VCaP (cell line): ENCODE measurements around the gene KATNAL2.

ENCODE experiments used
- H3K27ac ChIP-seq: fragments of 450-650 bp; 2 replicates; pipeline ENCODE4 v1.5.1; 2017
- TF ChIP-seq, protein P1 (sequence below): fragments of 450-650 bp; conservative IDR thresholded peaks from 2 replicates; pipeline ENCODE4 v1.5.1; 2017; ENCODE audit warnings: mild to moderate bottlenecking, moderate library complexity

KATNAL2 gene

DNA sequence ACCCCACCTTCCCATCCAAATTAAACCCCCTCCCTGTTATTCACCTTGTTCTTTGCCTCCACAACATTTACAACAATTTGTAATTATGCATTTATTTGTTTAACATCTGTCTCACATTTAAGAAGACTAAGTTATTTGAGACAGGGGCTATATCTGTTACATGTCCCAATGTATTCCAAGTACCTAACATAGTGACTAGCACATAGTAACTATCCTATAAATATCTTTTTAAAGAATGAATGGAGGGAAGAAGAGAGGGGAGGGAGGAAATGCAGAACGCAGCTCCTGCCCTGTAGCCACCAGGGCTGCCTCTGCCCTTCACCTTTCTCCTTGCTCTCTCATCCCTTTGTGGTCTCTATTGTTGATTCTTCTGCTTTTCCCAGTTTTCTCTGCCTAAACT lies 192.3 kb downstream of the KATNAL2 start:
- TF ChIP-seq, protein P1, sequence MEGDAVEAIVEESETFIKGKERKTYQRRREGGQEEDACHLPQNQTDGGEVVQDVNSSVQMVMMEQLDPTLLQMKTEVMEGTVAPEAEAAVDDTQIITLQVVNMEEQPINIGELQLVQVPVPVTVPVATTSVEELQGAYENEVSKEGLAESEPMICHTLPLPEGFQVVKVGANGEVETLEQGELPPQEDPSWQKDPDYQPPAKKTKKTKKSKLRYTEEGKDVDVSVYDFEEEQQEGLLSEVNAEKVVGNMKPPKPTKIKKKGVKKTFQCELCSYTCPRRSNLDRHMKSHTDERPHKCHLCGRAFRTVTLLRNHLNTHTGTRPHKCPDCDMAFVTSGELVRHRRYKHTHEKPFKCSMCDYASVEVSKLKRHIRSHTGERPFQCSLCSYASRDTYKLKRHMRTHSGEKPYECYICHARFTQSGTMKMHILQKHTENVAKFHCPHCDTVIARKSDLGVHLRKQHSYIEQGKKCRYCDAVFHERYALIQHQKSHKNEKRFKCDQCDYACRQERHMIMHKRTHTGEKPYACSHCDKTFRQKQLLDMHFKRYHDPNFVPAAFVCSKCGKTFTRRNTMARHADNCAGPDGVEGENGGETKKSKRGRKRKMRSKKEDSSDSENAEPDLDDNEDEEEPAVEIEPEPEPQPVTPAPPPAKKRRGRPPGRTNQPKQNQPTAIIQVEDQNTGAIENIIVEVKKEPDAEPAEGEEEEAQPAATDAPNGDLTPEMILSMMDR = no peak
- no peak overlapping the region for H3K27ac ChIP-seq

DNA sequence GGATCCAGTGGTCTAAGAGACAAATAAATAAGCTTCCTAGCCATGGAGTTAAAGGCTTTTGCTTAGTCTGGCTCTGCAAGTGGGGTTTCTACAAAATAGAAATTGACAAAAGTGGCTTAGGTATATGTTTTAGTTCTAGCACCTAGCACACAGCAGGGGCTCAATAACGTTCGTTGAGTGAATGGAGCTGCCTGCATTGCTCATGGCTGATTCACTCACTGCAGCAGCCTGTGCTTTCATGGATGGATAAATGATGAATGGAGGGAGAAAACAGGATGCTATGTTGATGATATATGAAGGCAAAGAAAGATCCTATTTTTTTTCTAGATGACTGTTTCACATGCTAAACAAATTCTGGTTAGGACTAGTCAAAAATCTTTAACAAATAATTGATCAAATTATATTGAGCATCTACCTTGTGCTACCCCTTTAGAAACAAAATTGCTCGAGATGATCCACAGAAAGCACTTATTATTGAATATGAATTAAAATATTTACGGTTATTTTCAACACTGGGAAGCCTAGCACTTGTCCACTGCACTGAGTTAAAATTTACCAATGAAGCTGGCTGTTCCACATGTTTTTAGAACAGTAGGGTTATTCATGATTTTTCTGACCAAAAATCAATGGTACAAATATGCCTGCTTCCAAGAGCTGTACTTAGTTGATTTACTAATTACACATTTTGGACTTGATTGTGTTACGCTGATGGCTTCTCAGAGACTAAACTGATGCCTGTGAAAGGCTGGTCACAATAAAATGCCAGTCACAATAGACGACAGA lies 193.3 kb downstream of the KATNAL2 start:
- TF ChIP-seq, protein P1 = no peak
- H3K27ac ChIP-seq = no peak overlapping the region

DNA sequence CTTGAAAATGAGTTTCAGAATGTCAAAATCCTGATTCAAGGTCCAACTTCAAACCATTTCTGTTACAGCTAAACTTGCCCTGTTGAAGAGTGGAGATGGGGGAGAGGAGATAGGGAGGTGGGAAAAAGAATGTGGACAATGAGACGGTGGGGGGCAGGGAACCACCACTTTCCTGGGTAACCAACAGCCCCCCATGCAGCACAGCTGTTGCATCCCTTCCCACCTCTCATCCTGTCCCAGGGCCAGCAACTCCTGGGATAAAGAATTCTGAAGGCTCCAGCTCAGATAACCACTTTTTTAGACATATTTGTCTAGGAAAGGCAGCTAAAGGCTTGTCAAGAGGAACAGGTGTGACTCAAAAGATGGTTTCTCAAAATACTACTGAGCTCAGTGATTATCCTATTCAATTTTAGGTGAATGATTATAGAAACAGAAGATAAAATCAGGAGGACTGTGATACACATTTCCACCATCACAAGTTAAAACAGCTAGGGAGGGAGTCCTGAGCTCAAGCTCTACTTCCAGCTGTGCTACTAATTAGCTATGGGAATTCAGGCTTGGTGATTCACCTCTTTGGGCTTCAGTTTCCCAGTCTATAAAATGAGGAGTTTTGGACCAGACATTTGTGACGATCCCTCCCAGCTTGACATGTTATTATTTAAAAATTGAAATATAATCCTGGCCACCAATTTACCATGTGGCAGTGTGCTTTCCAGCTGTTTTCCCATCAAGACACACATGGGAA lies 196.6 kb downstream of the KATNAL2 start:
- no peak overlapping the region for H3K27ac ChIP-seq
- TF ChIP-seq, protein P1 = no peak

DNA sequence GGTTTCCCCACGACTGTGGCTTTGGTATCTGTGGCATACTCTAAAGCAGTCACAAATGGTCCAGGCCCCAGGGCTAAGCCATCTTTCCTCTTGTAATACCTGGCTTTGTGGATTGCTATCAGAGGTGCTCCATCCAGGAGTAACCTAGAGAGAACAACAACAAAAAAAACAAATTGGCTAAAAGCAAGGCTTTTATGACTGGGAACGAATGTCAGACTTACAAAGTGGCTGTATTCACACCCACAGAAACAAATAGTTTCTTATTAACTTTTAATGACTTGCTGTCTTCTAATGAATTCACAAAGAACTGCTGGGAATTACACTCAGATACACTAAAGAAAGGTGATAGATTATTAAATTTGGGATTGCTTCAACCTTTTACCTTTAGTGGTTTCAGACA lies 197.8 kb downstream of the KATNAL2 start:
- TF ChIP-seq, protein P1 = no peak
- H3K27ac ChIP-seq = no peak overlapping the region

DNA sequence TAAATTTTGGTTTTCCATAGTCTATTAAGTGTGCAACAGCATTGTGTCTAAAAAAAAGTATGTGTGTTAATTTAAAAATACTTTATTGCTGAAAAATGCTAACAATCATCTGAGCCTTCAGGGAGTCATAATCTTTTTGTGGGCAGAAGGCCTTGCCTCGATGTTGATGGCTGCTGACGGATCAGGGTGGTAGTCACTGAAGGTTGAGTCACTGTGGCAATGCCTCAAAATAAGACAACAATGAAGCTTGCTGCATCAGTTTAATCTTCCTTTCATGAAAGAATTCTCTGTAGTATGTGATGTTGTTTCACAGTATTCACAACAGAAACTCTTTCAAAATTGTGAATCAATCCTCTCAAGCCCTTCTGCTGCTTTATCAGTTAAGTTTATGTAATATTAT lies 201.6 kb downstream of the KATNAL2 start:
- TF ChIP-seq, protein P1 = no peak

DNA sequence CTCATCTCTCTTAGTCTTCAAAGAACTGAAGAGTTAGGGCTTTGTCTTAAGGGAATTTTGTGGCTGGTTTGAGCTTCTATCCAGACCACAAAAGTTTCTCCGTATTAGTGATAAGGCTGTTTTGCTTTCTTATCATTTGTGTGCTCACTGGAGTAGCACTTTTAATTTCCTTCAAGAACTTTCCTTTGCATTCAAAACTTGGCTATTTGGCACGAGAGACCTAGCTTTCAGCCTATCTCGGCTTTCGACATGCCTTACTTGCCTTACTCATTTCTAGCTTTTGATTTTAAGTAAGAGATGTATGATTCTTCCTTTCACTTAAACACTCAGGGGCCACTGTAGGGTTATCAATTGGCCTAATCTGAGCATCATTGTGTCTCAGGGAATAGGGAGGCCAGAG lies 203.0 kb downstream of the KATNAL2 start:
- H3K27ac ChIP-seq = no peak overlapping the region
- TF ChIP-seq, protein P1 = no peak

More for the DNA sequence above, 201.6 kb downstream of the KATNAL2 start:
- H3K27ac ChIP-seq = no peak overlapping the region

DNA sequence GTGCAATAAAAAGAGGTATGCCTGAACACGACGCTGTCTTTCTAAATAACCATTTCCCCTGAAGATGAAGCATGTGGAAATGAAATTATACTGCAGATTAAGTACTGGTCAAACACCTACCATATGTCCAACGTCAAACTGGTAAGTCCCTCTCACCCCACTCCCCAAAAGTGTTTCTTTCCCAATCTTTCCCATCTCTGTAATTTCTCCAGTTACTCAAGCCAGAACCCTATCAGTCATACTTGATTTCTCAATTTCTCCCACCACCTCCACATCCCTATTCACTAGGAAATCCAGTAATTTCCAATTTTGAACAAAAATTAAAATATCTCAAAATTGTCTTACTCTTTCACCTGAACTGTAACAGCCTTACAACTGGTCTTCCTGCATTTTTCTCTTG lies 203.7 kb downstream of the KATNAL2 start:
- TF ChIP-seq, protein P1 = no peak
- no peak overlapping the region for H3K27ac ChIP-seq
